H1 (cell line): Measurements from ENCODE around the gene ACOT11. TPM values are rescaled to one million over a fixed set of nuclear protein-coding genes. Genes with fewer than 3 reads are reported as not detected.

Experiments
- CTCF ChIA-PET: fragments of 300-600 bp; sonication (Branson Sonifier 250); formaldehyde crosslinking; loops from one replicate; lab custom pipeline; 2021; ENCODE audit not compliant: partially characterized antibody; lab: Charles Lee
- POLR2A ChIA-PET: fragments of 300-600 bp; sonication (Branson Sonifier 250); formaldehyde crosslinking; loops from one replicate; lab custom pipeline; 2021; ENCODE audit warnings: inconsistent platforms; ENCODE audit not compliant: partially characterized antibody; lab: Charles Lee
- DNase-seq, 2 experiments: peaks; one replicate each; pipeline versions ENCODE4 v3.0.0 to v3.0.0-alpha.2; 2010 to 2022; ENCODE audit warnings: low spot score in 2 of 2, low read depth in 1 of 2, mixed read lengths in 1 of 2
- FAIRE-seq: peaks from 2 replicates; lab custom pipeline; 2011; peaks lifted over from hg19 to GRCh38; lab: Jason Lieb, UNC
- H2AFZ ChIP-seq: 2 replicates; pipeline ENCODE4 v1.8.1; 2012; ENCODE audit warnings: low read length, inconsistent platforms
- H2AK5ac ChIP-seq: 2 replicates; pipeline ENCODE4 v1.6.1; 2013; ENCODE audit warnings: low read depth, low read length
- H2BK120ac ChIP-seq: replicated peaks from 2 replicates; pipeline ENCODE3; 2013; ENCODE audit warnings: low read depth, low read length, inconsistent platforms
- H2BK12ac ChIP-seq: 2 replicates; pipeline ENCODE4 v1.6.1; 2013; ENCODE audit warnings: low read depth, low read length
- H2BK15ac ChIP-seq: 2 replicates; pipeline ENCODE4 v1.6.1; 2013; ENCODE audit warnings: low read length
- H2BK20ac ChIP-seq: 2 replicates; pipeline ENCODE4 v1.6.1; 2013; ENCODE audit warnings: low read length
- H2BK5ac ChIP-seq: 2 replicates; pipeline ENCODE4 v1.6.1; 2013; ENCODE audit warnings: low read depth, low read length
- H3K14ac ChIP-seq: 2 replicates; pipeline ENCODE4 v1.6.1; 2013; ENCODE audit warnings: inconsistent platforms; ENCODE audit not compliant: insufficient read length
- H3K18ac ChIP-seq: 2 replicates; pipeline ENCODE4 v1.6.1; 2013; ENCODE audit warnings: low read length; ENCODE audit errors: extremely low read depth
- H3K23ac ChIP-seq: 2 replicates; pipeline ENCODE4 v1.6.1; 2013; ENCODE audit warnings: inconsistent platforms; ENCODE audit not compliant: insufficient read length
- H3K23me2 ChIP-seq: 2 replicates; pipeline ENCODE4 v1.6.1; 2013; ENCODE audit warnings: low read depth, low read length
- H3K27ac ChIP-seq: 2 replicates; pipeline ENCODE4 v1.6.1; 2011; ENCODE audit warnings: low read depth, low read length, inconsistent platforms
- H3K27me3 ChIP-seq, 4 experiments: replicated peaks in 1 of 4; 1 replicate in 1 of 4; 2 replicates in 3 of 4; pipeline versions ENCODE4 v1.6.1 to v1.8.1; 2011 to 2013; ENCODE audit warnings: low read length in 3 of 4, mild to moderate bottlenecking in 3 of 4, inconsistent platforms in 2 of 4, mixed read lengths in 2 of 4, moderate library complexity in 1 of 4; ENCODE audit not compliant: control insufficient read depth in 3 of 4, insufficient read depth in 3 of 4; ENCODE audit errors: extremely low read depth in 1 of 4
- H3K36me3 ChIP-seq, 4 experiments: 2 replicates each; pipeline versions ENCODE4 v1.6.1 to v1.8.1; 2011 to 2013; ENCODE audit warnings: mild to moderate bottlenecking in 4 of 4, low read length in 3 of 4, moderate library complexity in 2 of 4, control low read depth in 1 of 4, inconsistent platforms in 1 of 4; ENCODE audit not compliant: insufficient read depth in 4 of 4, control insufficient read depth in 2 of 4
- H3K4ac ChIP-seq: replicated peaks from 2 replicates; pipeline ENCODE3; 2013; ENCODE audit warnings: low read length, low read depth, mixed read lengths, inconsistent platforms; ENCODE audit not compliant: insufficient read length
- H3K4me1 ChIP-seq, 4 experiments: replicated peaks in 1 of 4; 1 replicate in 1 of 4; 2 replicates in 3 of 4; pipeline versions ENCODE4 v1.6.1 to v1.8.1; 2011 to 2013; ENCODE audit warnings: low read length in 3 of 4, inconsistent platforms in 2 of 4, mixed read lengths in 1 of 4; ENCODE audit not compliant: insufficient read depth in 4 of 4, control insufficient read depth in 3 of 4
- H3K4me2 ChIP-seq, 2 experiments: 2 replicates each; pipeline versions ENCODE4 v1.6.1 to v1.8.1; 2011 to 2013; ENCODE audit warnings: low read depth in 2 of 2, low read length in 2 of 2, control low read depth in 1 of 2, inconsistent platforms in 1 of 2, mild to moderate bottlenecking in 1 of 2; ENCODE audit not compliant: insufficient read depth in 1 of 2
- H3K4me3 ChIP-seq, 4 experiments: fragments of 200-600, 300-600 bp in 1 of 4; sonication (generic), shearing (Covaris generic), sonication (Bioruptor Twin) in 1 of 4; 2 replicates each; pipeline versions ENCODE4 v1.5.1 to v1.8.1; 2011 to 2016; ENCODE audit warnings: low read length in 4 of 4, low read depth in 3 of 4, control low read depth in 2 of 4, inconsistent platforms in 2 of 4, mild to moderate bottlenecking in 2 of 4, mixed read lengths in 1 of 4, moderate library complexity in 1 of 4; ENCODE audit not compliant: insufficient read depth in 2 of 4; ENCODE audit errors: extremely low read depth in 1 of 4
- H3K56ac ChIP-seq: replicated peaks from 2 replicates; pipeline ENCODE3; 2013; ENCODE audit warnings: low read depth, mild to moderate bottlenecking, mixed read lengths, low read length, inconsistent platforms; ENCODE audit not compliant: insufficient read length
- H3K79me1 ChIP-seq: 2 replicates; pipeline ENCODE4 v1.6.1; 2013; ENCODE audit warnings: low read depth, low read length, control low read depth
- H3K79me2 ChIP-seq, 2 experiments: 2 replicates each; pipeline versions ENCODE4 v1.6.1 to v1.8.1; 2012 to 2013; ENCODE audit warnings: low read length in 2 of 2, mild to moderate bottlenecking in 2 of 2, inconsistent platforms in 1 of 2; ENCODE audit not compliant: insufficient read depth in 2 of 2, control insufficient read depth in 1 of 2
- H3K9ac ChIP-seq, 4 experiments: replicated peaks in 1 of 4; 1 replicate in 1 of 4; 2 replicates in 3 of 4; pipeline versions ENCODE4 v1.6.1 to v1.8.1; 2011 to 2013; ENCODE audit warnings: low read depth in 3 of 4, low read length in 3 of 4, control low read depth in 2 of 4, mild to moderate bottlenecking in 2 of 4, moderate library complexity in 2 of 4, inconsistent platforms in 1 of 4; ENCODE audit errors: extremely low read depth in 1 of 4
- H3K9me3 ChIP-seq, 2 experiments: 2 replicates each; pipeline versions ENCODE4 v1.6.1 to v1.8.1; 2012 to 2013; ENCODE audit warnings: mild to moderate bottlenecking in 2 of 2, moderate library complexity in 2 of 2, control low read depth in 1 of 2, inconsistent platforms in 1 of 2, low read depth in 1 of 2, low read length in 1 of 2, mixed read lengths in 1 of 2; ENCODE audit not compliant: insufficient read depth in 2 of 2
- H4K20me1 ChIP-seq, 2 experiments: replicated peaks in 1 of 2; 2 replicates each; pipeline versions ENCODE3 to v1.8.1; 2011 to 2013; ENCODE audit warnings: inconsistent platforms in 2 of 2, low read length in 2 of 2, mild to moderate bottlenecking in 1 of 2; ENCODE audit not compliant: insufficient read depth in 2 of 2, control insufficient read depth in 1 of 2
- H4K5ac ChIP-seq: 2 replicates; pipeline ENCODE4 v1.6.1; 2013; ENCODE audit warnings: low read length, low read depth, mixed read lengths, inconsistent platforms; ENCODE audit not compliant: insufficient read length
- H4K8ac ChIP-seq: 2 replicates; pipeline ENCODE4 v1.8.0; 2013; ENCODE audit warnings: mild to moderate bottlenecking, moderate library complexity, low read length, inconsistent platforms; ENCODE audit not compliant: insufficient read depth; ENCODE audit errors: extremely low read depth
- H4K91ac ChIP-seq: replicated peaks from 2 replicates; pipeline ENCODE3; 2013; ENCODE audit warnings: low read length, mixed read lengths, inconsistent platforms; ENCODE audit not compliant: insufficient read length
- ASH2L ChIP-seq: fragments of 200-600, 300-600 bp; sonication (generic); IDR thresholded peaks from one replicate; pipeline ENCODE4 v1.7.1; 2017; ENCODE audit warnings: low read length
- BACH1 ChIP-seq: IDR thresholded peaks from 2 replicates; pipeline ENCODE4 v1.6.1; 2012; ENCODE audit warnings: low read length, improper control_type of control experiment
- KDM4A ChIP-seq: IDR thresholded peaks from one replicate; pipeline ENCODE4 v1.7.1; 2012; ENCODE audit warnings: low read depth, mild to moderate bottlenecking, moderate library complexity, low read length, inconsistent platforms; ENCODE audit not compliant: severe bottlenecking
- POLR2A ChIP-seq, 2 experiments: IDR thresholded peaks; 1 replicate in 1 of 2; 2 replicates in 1 of 2; pipeline ENCODE4 v1.6.1; 2011; ENCODE audit warnings: low read depth in 2 of 2, low read length in 2 of 2, mild to moderate bottlenecking in 2 of 2; ENCODE audit errors: control extremely low read depth in 1 of 2
- POU5F1 ChIP-seq: IDR thresholded peaks from 2 replicates; pipeline ENCODE4 v1.6.1; 2011; ENCODE audit warnings: low read depth, mild to moderate bottlenecking, low read length, moderate library complexity
- RNF2 ChIP-seq: fragments of 200-900, 300-1000 bp; sonication (generic); IDR thresholded peaks from 2 replicates; pipeline ENCODE4 v1.7.1; 2016; ENCODE audit warnings: borderline replicate concordance, low read depth, mild to moderate bottlenecking, antibody characterized with exemption, low read length; ENCODE audit not compliant: poor library complexity, severe bottlenecking; ENCODE audit errors: missing control alignments
- SIN3A ChIP-seq, 2 experiments: IDR thresholded peaks in 1 of 2; conservative IDR thresholded peaks in 1 of 2; 2 replicates each; pipeline ENCODE4 v1.6.1; 2011 to 2012; ENCODE audit warnings: low read length in 2 of 2, improper control_type of control experiment in 1 of 2, low read depth in 1 of 2, mild to moderate bottlenecking in 1 of 2
- SIRT6 ChIP-seq: IDR thresholded peaks from one replicate; pipeline ENCODE4 v1.7.1; 2012; ENCODE audit warnings: low read length, inconsistent platforms
- SP4 ChIP-seq: IDR thresholded peaks from 2 replicates; pipeline ENCODE4 v1.6.1; 2012; ENCODE audit warnings: low read length, inconsistent platforms
- TBP ChIP-seq: IDR thresholded peaks from 2 replicates; pipeline ENCODE4 v1.6.1; 2011; ENCODE audit warnings: low read depth, low read length, improper control_type of control experiment
- YY1 ChIP-seq: IDR thresholded peaks from 2 replicates; pipeline ENCODE4 v1.6.1; 2011; ENCODE audit warnings: low read depth, mild to moderate bottlenecking, low read length
- WGBS, 2 experiments: shearing (Covaris generic) in 1 of 2; methylation state at CpG; one replicate each; pipeline versions ENCODE4 v1.1.6 to v1.1.7; 2013 to 2015; ENCODE audit warnings: low lambda C conversion rate in 2 of 2, mixed read lengths in 2 of 2, inconsistent platforms in 1 of 2, low coverage in 1 of 2, missing lambda C conversion rate in 1 of 2; ENCODE audit not compliant: insufficient replicate concordance in 2 of 2, insufficient coverage in 1 of 2, insufficient read length in 1 of 2; ENCODE audit errors: extremely low coverage in 1 of 2, missing lambda C conversion rate in 1 of 2; 5-methylcytosine and 5-hydroxymethylcytosine counted together
- polyA plus RNA-seq, 7 experiments: library from polyadenylated mRNA; depleted of rRNA in 3 of 7; stranded (reverse) in 5 of 7; unstranded in 2 of 7; fragments of >200 nt in 5 of 7; fragments of 200-250 nt in 2 of 7; gene quantifications; 1 replicate in 5 of 7; 2 replicates in 1 of 7; 4 replicates in 1 of 7; pipeline versions ENCODE4 v1.2.1 to v1.2.3, GENCODE V29; 2011 to 2013; ENCODE audit warnings: missing spikeins in 2 of 7, mixed read lengths in 2 of 7
- total RNA-seq: library from RNA; stranded (reverse); fragmentation: NEBNext Ultra II Directional; extraction: Animal tissue kit (Norgen Biotek cat#: 25700); gene quantifications from 2 replicates; pipeline ENCODE4 v1.2.1, GENCODE V29; 2021
- TF ChIP-seq, protein P1 (sequence below): IDR thresholded peaks from 2 replicates; pipeline ENCODE4 v1.6.1; 2011; ENCODE audit warnings: low read length, improper control_type of control experiment

Gene ACOT11
- total and polyA plus RNA-seq, 2 of the 8 experiments (the other 6 are each of a cell fraction or from before 2014, with no cell fraction given), result 3.8 to 4.5 TPM

DNA sequence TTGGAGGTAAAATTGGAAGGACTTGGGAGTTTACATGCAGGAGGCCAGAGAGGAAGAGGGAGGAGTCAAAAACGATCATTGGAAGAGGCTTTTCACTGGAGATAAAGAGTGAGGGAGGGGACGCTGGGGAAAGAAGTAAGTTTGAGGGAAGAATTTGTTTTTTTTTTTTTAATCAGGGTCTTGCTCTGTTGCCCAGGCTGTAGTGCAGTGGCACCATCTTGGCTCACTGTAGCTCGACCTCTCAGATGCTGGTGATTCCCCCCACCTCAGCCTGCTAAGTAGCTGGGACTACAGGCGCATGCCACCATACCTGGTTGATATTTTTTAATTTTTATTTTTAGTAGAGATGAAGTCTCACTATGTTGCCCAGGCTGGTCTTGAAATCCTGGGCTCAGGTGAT, 92.3 kb downstream of the ACOT11 start:
- Histone ChIP-seq H3K56ac (no peak overlapping the region), H3K27ac (no peak overlapping the region), H3K23me2 (no peaks in the 10 kb centered on the region), H3K4me3 (no peak overlapping the region), H4K20me1 (no peaks in the 10 kb centered on the region), H3K79me1 (no peaks in the 10 kb centered on the region), H2AK5ac (no peak overlapping the region), H3K4ac (no peak overlapping the region), H4K8ac (no peak overlapping the region), H3K9ac (no peak overlapping the region), H3K79me2 (no peaks in the 10 kb centered on the region), H4K5ac (no peak overlapping the region), H2BK20ac (no peak overlapping the region), H2BK12ac (no peak overlapping the region), H3K36me3 (no peaks in the 10 kb centered on the region), H2AFZ (no peak overlapping the region), H2BK5ac (no peak overlapping the region), H3K23ac (no peak overlapping the region), H3K4me2 (no peak overlapping the region), H2BK15ac (no peak overlapping the region), H4K91ac (no peak overlapping the region), H3K27me3 (no peaks in the 10 kb centered on the region), H3K4me1 (no peaks in the 10 kb centered on the region), H3K9me3 (peaks cover 10 to 13% of the 10 kb centered on the region in 2 experiments; a peak in 3 of 4 replicates), H3K14ac (no peak overlapping the region), H3K18ac (no peak overlapping the region), H2BK120ac (no peak overlapping the region)
- FAIRE-seq (no peak), DNase-seq (no peak)
- WGBS, 2 experiments, result 66 to 100% methylated on average over 1 to 4 of the region's 4 CpGs
- TF ChIP-seq SP4 (no peak), SIN3A (conservative IDR thresholded peaks at IDR 0.05 in 1 of 2, IDR thresholded peaks at IDR 0.05 in 1 of 2; ENCODE audit: low read depth in 1 of 2, low read length in 2 of 2) (no peak), POLR2A (IDR thresholded peaks at IDR 0.05; ENCODE audit: control extremely low read depth in 1 of 2, low read depth in 2 of 2, low read length in 2 of 2) (no peak), SIRT6 (no peak), BACH1 (no peak), TBP (no peak), POU5F1 (no peak), YY1 (no peak), RNF2 (no peak), ASH2L (no peak), KDM4A (no peak)
- TF ChIP-seq, protein P1, sequence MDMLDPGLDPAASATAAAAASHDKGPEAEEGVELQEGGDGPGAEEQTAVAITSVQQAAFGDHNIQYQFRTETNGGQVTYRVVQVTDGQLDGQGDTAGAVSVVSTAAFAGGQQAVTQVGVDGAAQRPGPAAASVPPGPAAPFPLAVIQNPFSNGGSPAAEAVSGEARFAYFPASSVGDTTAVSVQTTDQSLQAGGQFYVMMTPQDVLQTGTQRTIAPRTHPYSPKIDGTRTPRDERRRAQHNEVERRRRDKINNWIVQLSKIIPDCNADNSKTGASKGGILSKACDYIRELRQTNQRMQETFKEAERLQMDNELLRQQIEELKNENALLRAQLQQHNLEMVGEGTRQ, result no peak
- POLR2A ChIA-PET, result no interaction called here
- CTCF ChIA-PET, result interaction anchor here (1.0 to 1.3 kb wide), 3 partner anchors 64 to 372 kb away, joined by 3 to 5 read pairs (median 3); no protein-coding TSS in a partner anchor
